HFFc6 (cell line): Measurements from ENCODE around the gene ZNF675. TPM values are rescaled to one million over a fixed set of nuclear protein-coding genes. Genes with fewer than 3 reads are reported as not detected.
"Not testable (repeated sequence)": the region's sequence is repeated elsewhere in the genome, so short reads cannot be mapped to it uniquely, and the experiment has no call there.

Experiments
- DNase-seq: peaks from one replicate; pipeline ENCODE4 v3.0.0-alpha.2; 2018
- H3K27ac Mint-ChIP-seq: 2 replicates; pipeline ENCODE4 v1.8.0; 2020; ENCODE audit warnings: mild to moderate bottlenecking, mixed read lengths
- H3K27me3 Mint-ChIP-seq: 2 replicates; pipeline ENCODE4 v1.8.0; 2021; ENCODE audit warnings: mild to moderate bottlenecking, moderate library complexity, mixed read lengths; ENCODE audit not compliant: insufficient read depth
- H3K36me3 Mint-ChIP-seq: 2 replicates; pipeline ENCODE4 v1.8.0; 2021; ENCODE audit warnings: low read depth, mixed read lengths
- H3K4me1 Mint-ChIP-seq: 2 replicates; pipeline ENCODE4 v1.8.0; 2020; ENCODE audit warnings: low read depth, mixed read lengths
- H3K4me3 Mint-ChIP-seq: 2 replicates; pipeline ENCODE4 v1.8.0; 2020; ENCODE audit warnings: mild to moderate bottlenecking, moderate library complexity, mixed read lengths
- H3K9me3 Mint-ChIP-seq: 2 replicates; pipeline ENCODE4 v1.8.0; 2020; ENCODE audit warnings: mild to moderate bottlenecking, mixed read lengths
- long read RNA-seq: library from polyadenylated mRNA; unstranded; transcript quantifications from one replicate; pipeline ENCODE4 v2.0.0, GENCODE V29; 2019
- total RNA-seq, 6 experiments: library from RNA; stranded (reverse); fragmentation: NEBNext Ultra II Directional; extraction: Animal tissue kit (Norgen Biotek cat#: 25700); gene quantifications; 2 replicates in 1 of 6; 3 replicates in 5 of 6; pipeline ENCODE4 v1.2.3, GENCODE V29; 2021
- TF ChIP-seq, protein P1 (sequence below): fragments of 200-600 bp; sonication (generic); IDR thresholded peaks from 2 replicates; pipeline ENCODE4 v1.5.0; 2021; ENCODE audit warnings: antibody characterized with exemption, mild to moderate bottlenecking

ZNF675 gene
- 10 to 100 TPM in 5 of 6 experiments, 1 to 10 TPM in 1; 8.7 to 17.8 (median 14.0) TPM for total RNA-seq
- long read RNA-seq, transcript ZNF675-201 (4 exons, 2,301 nt): major isoform, 12 of 15 reads
- long read RNA-seq, partial matches to known transcripts: 0 of 15 reads
- long read RNA-seq, other reads (novel, unspliced or antisense): 2 of 15 reads

DNA sequence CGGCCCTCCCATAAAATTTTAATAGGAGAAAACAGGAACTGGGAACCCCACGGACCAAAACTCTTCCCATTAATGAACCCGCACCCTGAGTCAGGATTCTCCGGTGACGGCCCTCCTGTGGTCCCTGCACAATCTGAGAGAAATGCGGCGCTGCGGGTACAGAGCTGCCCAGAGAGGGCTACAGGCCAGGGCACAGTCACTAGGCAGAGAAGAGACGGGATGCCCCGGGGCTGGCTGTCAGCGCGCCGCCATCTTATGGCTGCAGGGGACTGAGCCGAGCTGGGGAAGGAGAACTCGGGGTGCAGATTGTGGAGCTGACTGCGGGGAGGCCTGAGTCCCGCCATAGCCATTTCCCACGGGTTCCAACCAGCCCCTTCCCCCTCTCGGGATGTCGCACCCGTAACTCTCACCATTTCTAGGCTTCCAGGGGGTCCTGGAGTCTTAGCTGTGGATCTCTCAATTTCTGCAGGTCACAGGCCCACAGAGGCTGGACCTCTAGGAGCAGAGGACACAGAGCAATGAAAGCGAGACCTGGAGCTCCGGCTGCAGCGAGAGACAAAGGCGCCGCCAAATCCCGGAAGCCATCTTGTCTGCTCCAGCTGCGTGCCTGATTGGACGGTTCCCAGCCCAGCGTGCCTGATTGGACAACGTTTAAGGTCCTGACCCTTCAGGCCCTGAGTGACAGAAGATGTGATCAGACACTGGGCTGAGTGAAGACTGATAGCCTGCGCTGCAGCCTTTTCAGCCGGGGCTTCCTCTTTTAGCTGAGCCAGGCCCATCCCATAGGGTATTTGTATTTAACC is at the start of gene ZNF675:
Gene ZNF675 (minus strand): TSS at position 592 of the 803 bp plus-strand sequence. CDS start 179 bp downstream, at position 413.
- H3K4me3 Mint-ChIP-seq: peak within 1 kb of the TSS; percentile 99
- TF ChIP-seq, protein P1, sequence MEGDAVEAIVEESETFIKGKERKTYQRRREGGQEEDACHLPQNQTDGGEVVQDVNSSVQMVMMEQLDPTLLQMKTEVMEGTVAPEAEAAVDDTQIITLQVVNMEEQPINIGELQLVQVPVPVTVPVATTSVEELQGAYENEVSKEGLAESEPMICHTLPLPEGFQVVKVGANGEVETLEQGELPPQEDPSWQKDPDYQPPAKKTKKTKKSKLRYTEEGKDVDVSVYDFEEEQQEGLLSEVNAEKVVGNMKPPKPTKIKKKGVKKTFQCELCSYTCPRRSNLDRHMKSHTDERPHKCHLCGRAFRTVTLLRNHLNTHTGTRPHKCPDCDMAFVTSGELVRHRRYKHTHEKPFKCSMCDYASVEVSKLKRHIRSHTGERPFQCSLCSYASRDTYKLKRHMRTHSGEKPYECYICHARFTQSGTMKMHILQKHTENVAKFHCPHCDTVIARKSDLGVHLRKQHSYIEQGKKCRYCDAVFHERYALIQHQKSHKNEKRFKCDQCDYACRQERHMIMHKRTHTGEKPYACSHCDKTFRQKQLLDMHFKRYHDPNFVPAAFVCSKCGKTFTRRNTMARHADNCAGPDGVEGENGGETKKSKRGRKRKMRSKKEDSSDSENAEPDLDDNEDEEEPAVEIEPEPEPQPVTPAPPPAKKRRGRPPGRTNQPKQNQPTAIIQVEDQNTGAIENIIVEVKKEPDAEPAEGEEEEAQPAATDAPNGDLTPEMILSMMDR: peak; percentile 18
- peaks cover 38% of the 10 kb centered on the region for H3K36me3 Mint-ChIP-seq
- no peaks in the 10 kb centered on the region; the same call in 1 of the 2 replicates for H3K9me3 Mint-ChIP-seq
- no peaks in the 10 kb centered on the region for H3K27me3 Mint-ChIP-seq
- peaks cover 21% of the 10 kb centered on the region for H3K4me1 Mint-ChIP-seq
- peak; percentile 89 for DNase-seq
- peak within 1 kb of the TSS; percentile 99 for H3K27ac Mint-ChIP-seq

DNA sequence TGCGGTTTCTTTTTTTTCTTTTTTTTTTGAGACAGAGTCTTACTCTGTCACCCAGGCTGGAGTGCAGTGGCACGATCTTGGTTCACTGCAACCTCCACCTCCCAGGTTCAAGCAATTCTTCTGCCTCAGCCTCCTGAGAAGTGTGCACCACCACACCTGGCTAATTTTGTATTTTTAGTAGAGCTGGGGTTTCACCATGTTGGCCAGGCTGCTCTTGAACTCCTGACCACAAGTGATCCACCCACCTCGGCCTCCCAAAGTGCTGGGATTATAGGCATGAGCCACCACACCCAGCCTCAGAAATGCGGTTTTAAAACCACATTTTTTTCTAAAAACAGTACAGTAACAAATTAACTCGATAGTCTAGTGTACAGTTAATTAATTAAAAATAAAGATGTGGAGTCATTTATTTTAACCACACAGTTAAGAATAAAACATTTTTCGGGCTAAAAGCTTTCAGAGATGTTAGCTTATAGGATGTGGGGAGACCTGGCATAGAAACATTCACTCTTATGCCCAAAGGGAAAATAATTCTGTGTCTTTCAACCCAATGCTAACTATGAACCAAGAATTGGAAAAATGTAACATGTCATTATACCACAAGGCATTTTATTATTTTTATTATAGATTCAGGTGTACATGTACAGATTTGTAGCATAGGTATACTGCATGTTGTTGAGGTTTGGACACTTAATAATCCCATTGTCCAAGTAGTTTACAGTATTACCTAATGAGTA is 43.9 kb upstream of the ZNF675 start:
- H3K9me3 Mint-ChIP-seq: peaks cover 15% of the 10 kb centered on the region
- not testable (repeated sequence) for H3K36me3 Mint-ChIP-seq, H3K27me3 Mint-ChIP-seq

GRCh38 chr19:23724161-23724560 is 37.1 kb upstream of the ZNF675 start:
- DNase-seq, H3K27me3 Mint-ChIP-seq, H3K27ac Mint-ChIP-seq: not testable (repeated sequence)

More for the DNA sequence above, 43.9 kb upstream of the ZNF675 start:
- DNase-seq, H3K4me1 Mint-ChIP-seq, H3K27ac Mint-ChIP-seq, H3K4me3 Mint-ChIP-seq: not testable (repeated sequence)

DNA sequence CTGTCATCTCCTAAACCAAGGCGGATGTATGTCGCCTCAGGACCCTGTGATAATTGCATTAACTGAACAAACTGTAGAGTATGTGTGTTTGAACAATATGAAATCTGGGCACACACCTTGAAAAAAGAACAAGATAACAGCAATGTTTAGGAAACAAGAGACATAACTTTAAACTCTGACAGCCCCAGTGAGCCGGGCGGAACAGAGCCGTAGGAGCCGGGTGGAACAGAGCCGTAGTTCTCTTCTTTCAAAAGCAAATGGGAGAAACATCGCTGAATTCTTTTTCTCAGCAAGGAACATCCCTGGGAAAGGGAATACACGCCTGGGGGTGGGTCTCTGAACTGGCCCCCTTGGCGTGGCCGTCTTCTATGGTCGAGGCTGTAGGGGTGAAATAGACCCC is 31.8 kb upstream of the ZNF675 start:
- H3K36me3 Mint-ChIP-seq: no peaks in the 10 kb centered on the region
- H3K27me3 Mint-ChIP-seq: no peaks in the 10 kb centered on the region; the same call in 1 of the 2 replicates
- H3K4me3 Mint-ChIP-seq: peak overlapping the region; percentile 62
- no peak for DNase-seq
- no peaks in the 10 kb centered on the region for H3K9me3 Mint-ChIP-seq
- H3K4me1 Mint-ChIP-seq: peaks cover 22% of the 10 kb centered on the region
- TF ChIP-seq, protein P1: no peak
- no peak overlapping the region for H3K27ac Mint-ChIP-seq

More at GRCh38 chr19:23724161-23724560, 37.1 kb upstream of the ZNF675 start:
- H3K9me3 Mint-ChIP-seq, H3K36me3 Mint-ChIP-seq: not testable (repeated sequence)
- Mint-ChIP-seq H3K4me3 (peak overlapping the region; percentile 65), H3K4me1 (peaks cover 22% of the 10 kb centered on the region)

GRCh38 chr19:23716792-23717191 is 29.8 kb upstream of the ZNF675 start:
- no peak overlapping the region for H3K4me3 Mint-ChIP-seq
- TF ChIP-seq, protein P1: no peak
- H3K4me1 Mint-ChIP-seq: peaks cover 15% of the 10 kb centered on the region
- H3K27ac Mint-ChIP-seq: no peak overlapping the region
- no peaks in the 10 kb centered on the region for H3K9me3 Mint-ChIP-seq
- no peaks in the 10 kb centered on the region for H3K36me3 Mint-ChIP-seq
- DNase-seq: no peak
- no peaks in the 10 kb centered on the region; the same call in 1 of the 2 replicates for H3K27me3 Mint-ChIP-seq

DNA sequence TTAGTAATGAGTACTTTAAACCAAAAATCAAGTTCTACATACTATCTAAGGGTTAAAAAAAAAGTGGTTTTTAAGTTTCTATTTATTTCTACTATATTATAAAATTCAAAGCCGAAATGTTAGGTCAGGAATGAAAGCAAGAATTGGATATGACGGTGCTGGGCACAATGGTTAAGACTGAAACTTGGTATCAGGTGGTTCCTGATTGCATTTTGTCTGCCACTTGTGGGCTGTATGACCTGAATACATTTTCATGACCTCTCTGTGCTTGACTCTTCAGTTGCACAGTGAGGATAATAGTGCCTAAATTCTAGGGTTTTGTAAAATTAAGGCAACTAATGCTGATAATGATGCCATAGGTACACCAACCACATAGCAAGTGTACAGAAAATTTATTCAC is 22.3 kb upstream of the ZNF675 start:
- Mint-ChIP-seq H3K27ac (no peak overlapping the region), H3K4me3 (no peak overlapping the region), H3K9me3 (peaks cover 20% of the 10 kb centered on the region), H3K36me3 (peaks cover 12% of the 10 kb centered on the region), H3K4me1 (no peaks in the 10 kb centered on the region), H3K27me3 (peaks cover 10% of the 10 kb centered on the region)
- no peak for DNase-seq
- TF ChIP-seq, protein P1: no peak
